Stimulated activated CD4-positive, alpha-beta T cell treated with anti-CD3 and anti-CD28 coated beads, Interleukin-4, amount 100 ng/mL, for 48 hours (primary cell): ENCODE results near the gene ADAM19.

Experiments used
- DNase-seq, 2 donors: peaks; one replicate each; pipeline ENCODE4 v3.0.0-alpha.2; 2020; ENCODE audit warnings: low read depth in 2 of 2

The ADAM19 gene

DNA sequence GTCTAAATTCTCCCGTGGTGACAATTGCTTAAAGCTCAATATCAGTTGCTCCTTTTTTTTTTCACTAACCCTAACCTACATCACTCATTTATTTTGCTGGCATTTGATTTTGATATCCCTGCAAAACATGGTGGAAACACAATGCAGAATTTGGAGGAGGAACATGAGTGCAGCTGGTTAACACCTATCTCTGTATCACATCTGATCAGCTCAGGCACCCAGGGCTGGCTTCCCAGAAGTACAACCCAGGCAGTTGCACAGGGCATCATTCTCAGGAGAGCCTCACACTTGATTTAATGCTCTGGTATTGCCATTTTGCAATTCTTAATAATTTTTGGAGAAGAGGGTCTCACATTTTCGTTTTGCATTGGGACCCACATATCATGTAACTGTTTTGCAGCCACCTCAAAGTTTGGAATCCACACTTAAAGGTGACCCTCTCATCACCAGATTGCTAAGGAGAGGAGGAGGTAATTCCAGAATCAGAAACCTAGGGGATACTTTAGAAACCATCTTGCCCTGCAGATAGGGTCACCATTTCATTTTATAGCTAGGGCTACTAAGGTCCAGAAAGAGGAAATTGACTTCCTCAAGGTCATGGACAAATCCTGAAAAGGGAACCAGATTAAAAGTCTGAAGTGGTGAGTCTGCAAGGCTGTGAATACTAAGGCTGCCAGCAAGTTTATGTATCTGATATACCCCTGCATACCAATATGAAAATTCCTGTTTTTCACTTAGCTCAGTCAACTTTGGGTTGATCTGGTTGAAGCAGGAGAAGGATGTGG is 19.3 kb upstream of the ADAM19 start:
- no peak for DNase-seq

DNA sequence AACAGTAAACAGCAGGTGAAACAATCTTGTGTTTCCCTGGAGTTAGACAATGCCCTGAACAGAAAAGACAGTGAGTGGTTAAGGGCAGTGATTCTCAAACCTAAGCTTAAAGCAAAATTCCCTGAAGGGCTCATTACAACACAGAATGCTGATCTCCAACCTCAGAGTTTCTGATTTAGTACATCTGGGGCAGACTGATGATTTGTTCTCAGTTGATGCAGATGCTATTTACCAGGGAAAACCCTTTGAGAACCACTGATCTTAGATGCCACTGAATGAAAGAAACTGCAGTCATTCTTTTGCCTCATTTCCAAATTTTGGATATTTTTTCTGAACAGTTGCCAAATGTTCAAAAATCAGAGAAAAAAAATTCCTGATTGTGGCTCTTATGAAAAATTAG is 18.7 kb upstream of the ADAM19 start:
- DNase-seq, result no peak

DNA sequence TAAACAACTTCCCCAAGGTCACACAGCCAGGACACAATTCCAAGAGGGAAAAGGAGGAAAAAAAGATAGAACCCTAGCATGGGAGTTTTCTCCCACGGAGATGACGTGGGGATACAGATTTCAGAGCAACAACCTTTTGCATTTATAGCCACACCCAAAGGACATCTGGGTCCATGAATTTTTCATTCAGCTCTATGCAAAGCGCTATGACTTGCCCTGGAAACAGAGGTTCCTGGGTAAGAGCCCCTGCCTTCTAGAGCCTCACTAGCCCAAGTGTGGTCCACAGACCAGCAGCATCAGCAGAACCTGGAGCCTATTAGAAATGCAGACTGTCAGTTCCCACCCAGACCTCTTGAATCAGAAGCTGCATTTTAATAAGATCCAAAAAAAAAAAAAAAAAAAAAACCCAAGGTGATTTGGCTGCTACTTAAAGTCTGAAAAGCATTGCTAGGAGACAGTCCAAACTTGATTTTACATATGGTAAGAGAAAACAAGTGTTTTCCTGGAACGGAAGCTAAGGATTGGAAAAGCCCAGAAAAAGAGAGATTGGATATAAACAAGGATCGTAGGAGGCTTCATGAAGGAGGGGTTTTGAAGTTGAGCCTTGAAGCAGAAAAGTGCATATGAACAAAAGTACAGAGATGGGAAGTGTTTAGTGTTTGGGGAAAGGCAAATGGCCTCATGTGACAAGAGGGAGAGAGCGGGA is 17.6 kb upstream of the ADAM19 start:
- DNase-seq, result no peak

DNA sequence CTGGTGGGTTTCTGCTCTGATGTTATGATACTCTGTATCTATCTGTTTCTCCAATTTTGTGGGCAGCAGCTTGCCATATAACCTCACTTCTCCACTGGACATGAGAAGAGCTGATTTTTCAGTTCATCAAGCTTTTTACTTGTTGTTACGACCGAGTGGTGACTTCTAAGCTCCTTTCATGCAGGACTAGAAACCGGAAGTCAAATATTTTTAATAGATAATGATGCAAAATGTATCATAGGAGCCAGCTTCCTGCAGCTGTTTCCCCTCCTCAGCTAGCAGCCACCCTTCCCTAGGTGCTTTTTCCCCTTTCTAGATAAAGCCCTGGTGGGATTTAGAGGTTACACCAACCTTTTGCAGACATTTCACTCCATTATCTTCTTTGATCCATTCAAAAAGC is 17.0 kb upstream of the ADAM19 start:
- no peak for DNase-seq

DNA sequence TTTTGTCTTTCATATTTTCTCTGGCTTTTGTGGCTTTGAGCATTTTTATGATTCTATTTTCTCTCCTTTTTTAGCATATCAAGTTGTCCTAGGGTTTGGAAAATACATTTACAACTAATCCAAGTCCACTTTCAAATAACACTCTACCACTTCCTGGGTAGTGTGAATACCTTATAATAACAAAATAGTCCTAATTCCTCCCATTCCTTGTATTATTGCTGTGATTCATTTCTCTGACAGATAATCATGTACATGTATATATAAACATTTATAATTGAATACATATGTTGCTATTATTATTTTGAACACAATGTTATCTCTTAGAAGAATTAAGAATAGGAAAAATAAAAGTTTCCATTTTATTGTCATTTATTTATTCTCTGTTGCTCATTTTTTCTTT is 14.9 kb upstream of the ADAM19 start:
- DNase-seq, result no peak

DNA sequence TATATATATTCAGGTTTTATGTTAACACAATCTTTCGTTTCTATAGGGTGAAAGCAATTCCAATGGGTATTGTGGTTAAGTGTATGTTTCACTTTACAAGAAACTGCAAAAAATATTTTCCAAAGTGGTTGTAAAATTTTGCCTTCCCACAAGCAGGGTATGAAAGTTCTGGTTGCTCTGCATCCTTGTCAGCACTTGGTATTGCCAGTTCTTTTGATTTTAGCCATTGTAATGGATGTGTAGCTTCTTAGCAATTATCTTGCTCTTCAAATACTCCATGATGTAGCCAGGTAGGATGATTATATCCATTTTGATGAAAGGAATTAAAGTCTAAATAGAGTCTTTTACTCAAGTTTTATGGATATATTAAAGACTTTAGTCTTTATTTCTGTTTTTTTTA is 9.1 kb upstream of the ADAM19 start:
- DNase-seq, result no peak

DNA sequence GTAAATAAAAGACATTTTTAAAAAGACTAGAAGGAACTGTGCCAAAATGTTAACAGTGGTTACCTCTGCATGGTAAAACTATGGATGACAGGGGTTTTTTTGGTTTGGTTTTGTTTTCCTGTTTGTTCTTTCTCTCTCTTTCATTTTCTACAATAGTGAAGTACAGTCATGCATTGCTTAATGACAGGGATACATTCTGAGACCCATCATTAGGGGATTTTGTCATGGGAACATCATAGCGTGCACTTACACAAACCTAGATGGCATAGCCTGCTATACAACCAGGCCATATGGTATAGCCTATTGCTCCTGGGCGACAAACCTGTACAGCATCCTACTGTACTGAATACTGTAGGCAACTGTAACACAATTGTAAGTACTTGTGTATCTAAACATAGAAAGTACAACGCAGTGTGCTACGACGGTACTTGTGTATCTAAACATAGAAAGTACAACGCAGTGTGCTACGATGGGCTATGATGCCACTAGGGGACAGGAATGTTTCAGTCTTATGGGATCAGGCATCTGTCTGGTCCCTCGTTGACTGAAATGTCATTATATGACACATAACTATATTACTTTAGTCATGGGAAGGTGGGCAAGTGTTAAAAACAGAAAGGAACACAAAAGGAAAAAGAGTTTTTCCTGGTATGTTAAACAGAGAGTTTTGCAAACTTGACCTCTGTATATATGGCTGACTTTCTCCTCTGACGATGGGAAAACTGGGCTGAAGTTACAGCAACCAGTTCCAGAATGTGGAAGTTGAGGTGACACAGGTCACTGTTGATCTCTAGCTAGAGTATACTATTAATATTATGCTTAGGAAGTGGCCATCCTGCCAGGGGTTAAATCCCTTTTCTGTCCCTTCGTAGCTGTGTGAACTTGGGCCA is 7.4 kb upstream of the ADAM19 start:
- DNase-seq, result no peak

DNA sequence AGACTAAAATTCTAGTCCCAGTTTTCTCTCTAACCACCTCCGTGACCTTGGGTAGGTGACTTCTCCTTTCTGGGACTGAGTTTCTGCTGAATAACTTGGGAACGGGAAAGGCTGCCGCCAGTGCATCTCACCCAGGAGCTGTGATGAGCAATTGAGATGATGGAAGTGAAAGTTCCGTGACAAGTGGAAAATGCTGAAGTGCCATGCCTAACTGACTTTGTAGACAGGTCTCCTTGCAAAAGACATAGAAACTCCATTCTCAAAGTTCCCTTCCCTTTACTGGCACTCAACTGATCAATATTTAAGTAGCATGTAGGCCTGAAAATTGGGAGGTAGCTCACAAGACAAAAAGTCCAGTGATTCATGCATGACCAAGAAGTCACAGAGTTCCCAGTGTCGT is 6.3 kb upstream of the ADAM19 start:
- DNase-seq, result no peak

DNA sequence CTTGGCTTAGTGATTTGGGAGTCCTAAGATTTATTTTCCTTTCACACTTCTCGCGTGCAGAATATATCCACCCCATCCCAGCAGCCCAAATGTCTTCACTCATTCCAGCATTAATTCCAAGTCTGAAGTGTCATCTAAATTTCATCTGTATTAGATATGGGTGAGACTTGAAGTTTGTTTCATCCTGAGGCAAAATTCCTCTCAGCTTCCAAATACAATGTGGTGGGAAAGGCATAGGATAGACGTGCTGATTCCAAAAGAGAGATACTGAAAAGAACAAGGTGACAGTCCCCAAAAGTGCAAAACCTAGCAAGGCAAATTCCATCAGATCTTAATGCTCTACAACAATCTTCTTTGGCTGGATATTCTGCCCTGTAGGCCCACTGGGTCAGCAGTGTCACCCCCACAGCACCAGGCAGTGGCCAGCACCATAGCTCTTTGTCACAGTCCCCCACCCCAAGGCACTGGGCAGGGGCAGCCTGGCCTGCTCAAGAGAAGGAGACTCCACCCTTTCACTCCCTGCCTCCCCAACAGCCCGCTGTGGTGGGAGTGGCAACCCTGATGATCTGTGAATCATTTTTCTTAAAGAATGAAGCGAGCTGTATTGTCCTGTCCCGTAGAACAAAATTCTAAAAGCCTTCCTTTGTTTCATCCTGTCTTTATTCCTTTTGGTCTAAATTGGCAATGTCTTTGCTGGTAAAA is 2.7 kb upstream of the ADAM19 start:
- no peak for DNase-seq

DNA sequence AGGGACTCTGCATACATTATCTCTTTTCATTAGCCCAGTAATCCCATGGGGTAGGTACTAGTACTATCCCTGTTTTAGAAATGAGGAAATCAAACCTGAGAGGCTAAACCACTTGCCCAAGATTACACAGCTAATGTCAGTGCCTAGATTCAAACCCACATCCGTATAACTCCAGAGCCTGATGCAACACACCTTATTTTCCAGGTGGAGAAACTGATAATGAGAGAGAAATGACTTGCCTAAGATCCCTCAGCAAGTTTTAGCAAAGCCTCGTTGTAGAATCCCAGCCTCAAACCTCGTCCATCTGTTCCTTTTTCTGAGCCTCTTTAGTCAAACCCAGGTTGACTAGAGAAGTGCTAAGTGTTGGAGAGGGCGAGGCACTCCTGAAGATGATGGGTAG is 1.1 kb upstream of the ADAM19 start:
- no peak for DNase-seq

DNA sequence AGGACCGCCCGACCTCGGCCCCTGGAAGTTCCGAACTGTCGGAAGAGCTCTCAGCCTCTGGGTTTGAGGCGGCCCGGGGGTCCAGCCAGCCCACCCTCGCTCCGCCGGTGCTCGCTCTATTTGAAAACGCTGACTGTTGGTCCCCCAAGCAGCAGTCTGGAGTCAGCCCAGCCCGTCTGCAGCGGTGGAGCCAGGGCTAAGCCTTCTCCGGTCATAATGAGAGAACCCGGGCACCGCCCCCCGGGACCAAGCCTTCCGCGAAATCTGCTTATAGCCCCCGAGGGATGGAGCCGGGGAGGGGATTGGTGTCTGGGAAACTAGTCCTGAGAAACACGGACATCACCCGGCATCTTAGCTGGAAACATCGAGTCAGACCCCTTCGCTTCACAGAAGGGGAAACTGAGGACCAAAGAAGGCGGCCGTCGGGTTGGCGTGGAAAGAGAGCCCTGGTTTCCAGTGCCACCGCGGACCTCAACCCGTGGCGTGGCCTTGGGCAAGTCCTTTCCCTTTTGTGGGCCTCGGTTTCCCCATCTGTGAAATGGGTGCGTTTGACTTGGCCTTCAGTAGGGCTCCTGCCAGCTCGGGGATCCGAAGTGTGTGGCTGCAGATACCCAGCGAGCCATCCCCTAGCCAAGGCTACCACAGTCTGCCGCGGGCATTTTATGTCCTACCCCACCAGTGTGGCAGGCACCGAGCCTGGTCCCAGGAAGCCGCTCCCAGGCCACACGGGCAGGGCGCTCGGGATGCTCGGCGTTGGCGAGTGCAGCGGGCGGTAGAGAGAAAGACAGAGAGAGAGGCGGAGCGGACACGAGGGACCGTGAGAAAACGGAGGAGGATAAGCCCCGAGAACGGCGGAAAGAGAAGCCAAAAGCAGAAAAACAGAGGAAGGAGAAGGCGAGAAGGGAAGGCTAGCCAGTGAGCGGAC is 857 bp downstream of the ADAM19 start:
- DNase-seq, result no peak

DNA sequence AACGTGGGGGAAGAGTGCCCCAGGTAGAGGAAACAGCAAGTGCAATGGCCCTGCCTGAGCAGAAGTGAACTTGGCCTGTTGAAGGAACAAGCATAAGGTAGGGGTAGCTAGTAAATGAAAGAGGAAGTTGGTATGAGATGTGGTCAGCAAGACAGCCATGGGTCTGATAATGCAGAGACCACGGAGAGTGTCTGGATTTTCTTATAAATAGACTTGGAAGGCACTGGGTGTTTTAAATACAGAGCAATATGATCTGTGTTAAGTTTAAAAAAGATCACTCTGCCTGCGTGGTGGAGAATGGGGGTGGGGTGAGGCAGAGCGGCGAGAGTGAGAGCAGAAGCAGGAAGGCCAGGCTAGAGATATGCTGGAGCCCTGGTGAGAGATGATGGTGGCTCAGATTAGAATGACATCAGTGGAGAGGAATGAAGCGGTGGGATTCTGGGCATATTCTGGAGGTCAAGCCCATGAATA is 4.2 kb downstream of the ADAM19 start:
- no peak for DNase-seq

DNA sequence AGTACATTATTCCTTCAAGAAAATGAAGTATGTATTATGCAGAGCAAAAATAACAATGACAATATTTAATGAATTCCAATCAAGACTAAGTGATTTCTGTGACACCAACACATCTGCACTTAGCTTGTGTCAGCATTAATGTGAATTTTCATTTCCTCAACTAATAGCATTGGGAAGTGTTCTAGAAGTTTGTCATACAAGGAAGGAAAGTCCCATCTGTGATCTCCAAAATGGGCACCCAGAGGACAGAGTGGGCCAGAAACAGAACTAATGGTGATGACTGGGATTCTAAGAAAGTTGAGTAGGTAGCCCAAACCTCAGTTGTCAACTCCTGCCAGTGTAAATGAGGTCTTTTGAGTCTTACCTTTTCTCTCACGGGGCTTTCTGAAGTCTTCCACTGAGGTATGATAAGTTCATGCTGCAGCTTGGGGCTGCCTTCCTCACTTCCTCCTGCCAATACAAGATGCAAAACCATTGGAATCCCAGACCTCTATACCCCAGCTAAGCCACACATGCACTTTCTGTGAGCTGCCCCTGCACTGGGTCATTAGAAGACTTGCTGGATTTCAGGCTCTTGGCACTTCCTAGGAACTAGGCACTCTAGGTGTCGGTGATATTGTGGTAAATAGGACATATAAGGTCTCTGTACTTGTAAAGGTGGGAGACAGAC is 4.9 kb downstream of the ADAM19 start:
- no peak for DNase-seq

DNA sequence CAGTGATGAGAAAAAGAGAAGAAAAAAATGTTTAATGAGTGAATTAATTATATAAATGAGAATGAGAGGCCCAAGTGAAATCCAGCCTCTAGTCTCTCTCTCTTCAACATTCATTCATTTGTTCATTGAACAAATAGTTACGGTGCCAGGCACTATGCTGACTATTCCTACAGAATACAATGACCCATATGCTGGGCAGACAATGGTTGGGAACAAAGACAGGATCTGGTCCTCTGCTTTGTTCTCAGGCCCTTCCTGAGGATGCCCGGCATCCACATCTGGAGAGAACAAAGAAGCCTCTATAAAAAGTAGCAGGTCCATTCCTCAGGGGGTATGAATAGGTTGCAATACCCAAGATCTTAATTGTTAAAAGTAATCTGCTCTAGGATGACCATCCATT is 6.9 kb downstream of the ADAM19 start:
- no peak for DNase-seq

DNA sequence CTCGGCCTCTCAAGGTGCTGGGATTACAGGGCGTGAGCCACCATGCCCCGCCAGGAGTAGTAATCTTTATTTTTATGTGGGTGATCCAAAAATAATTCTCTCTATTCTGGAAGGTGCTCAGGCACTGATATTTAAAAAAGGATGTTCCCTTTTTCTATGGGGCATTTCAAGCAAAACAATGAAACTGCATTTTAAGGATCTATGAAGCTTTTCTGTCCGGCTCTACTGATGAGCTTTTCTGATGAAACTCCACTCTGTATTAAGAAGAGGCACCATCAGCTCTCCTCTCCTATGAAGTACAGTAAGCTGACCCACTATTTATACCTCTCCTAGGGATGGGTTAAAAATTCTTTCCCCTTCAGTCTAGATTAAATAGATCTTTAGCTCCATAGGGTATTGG is 7.4 kb downstream of the ADAM19 start:
- no peak for DNase-seq

DNA sequence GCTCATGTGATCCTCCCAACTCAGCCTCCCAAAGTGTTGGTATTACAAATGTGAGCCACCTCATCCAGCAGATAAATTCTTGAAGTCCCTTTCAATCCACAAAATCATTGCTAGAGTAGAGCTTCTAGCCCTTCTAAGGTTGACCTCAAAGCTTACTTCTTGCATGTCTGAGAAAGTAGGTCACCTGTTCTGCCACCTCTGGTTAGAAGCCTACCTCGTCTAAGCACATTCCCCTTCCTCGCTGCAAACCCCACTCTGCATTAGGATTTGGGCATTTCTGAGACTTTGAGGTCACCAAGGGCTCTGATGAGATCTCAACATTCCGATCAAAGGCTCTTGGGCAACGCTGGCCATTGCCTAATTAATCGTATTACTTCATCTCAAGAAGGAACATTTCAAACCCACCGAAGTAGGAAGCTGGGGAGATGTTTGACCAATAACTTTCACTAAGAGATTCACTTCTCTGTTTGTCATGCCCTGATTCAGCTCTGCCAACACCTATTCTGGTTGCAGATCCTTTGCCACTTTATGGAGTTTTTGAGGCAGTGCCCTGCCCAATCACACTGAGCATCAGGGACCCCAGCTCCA is 8.6 kb downstream of the ADAM19 start:
- DNase-seq, result no peak

DNA sequence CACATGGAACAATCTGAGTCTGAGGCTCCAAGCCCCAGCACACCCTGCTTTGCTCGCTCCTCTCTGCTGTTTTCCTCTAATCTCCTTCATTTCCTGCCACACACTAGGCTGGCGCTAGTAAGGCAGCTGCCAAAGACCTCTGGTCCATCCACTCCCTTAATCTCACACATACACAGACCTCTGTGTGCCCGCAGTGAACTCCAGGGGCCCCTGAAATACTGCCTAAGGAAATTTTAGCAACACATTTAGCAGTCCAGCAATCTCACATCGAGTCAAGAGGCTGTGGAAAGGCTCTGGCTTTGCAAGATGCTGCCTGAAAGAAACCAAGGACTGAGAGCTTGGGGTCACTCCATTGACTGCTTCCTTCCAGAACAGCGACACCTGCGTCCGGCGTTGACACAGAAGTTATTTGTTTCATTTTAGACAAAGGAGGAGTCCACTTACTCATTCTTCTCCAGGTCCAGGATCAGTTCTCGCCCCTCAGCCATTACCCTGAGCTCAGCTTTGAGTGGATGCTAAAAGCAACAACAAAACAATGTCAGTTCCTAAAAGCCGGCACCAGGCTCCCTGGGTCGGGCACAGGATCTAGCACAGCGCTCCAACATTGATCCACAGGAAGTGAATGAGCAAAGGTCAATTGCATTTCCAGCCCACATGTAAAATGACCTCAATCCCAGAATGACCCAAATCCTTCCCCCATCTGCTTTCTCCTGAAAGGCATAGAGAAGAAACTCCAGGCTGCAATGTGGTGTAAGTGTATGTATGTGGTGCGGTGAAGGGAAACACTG is 11.5 kb downstream of the ADAM19 start:
- no peak for DNase-seq

DNA sequence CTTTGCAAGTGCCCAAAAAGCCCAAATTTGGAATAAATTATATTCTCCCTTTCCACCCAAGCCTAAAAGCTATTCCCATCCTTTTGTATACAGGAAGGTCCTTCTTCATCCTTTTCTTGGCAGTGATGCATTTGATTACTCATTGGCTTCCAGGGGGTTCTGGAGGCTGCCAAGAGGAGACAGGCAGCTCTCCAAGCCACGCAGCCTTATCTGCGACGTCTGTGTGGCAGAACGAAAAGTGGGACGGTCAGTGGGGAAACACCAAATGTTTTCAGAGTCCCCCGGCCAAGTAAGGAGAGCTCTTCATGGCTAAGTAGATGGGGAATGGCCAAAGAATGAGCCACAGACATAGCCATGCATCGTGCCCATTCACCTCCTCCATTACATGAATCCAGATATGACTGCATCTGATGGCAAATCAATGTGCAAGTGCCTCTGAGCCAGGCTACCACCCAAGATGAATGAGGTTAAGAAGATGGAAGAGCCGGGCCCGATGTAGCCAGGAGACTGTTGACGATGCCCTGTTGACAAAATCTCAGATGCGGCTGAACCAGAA is 12.1 kb downstream of the ADAM19 start:
- DNase-seq, result no peak
